ENCODE results near the gene RAB11FIP4.

Gene RAB11FIP4

GRCh38 chr17:31488264-31488981 lies 96.9 kb downstream of the RAB11FIP4 start:
- no peak for DNase-seq

GRCh38 chr17:31488982-31489294 lies 97.5 kb downstream of the RAB11FIP4 start:
- no peak for DNase-seq

GRCh38 chr17:31489295-31490018 lies 98.0 kb downstream of the RAB11FIP4 start:
- DNase-seq = no peak

GRCh38 chr17:31490019-31490650 lies 98.7 kb downstream of the RAB11FIP4 start:
- no peak for DNase-seq

- DNase-seq = no peak
Measured at GRCh38 chr17:31490671-31491375, 99.3 kb downstream of the RAB11FIP4 start.

GRCh38 chr17:31491376-31492131 lies 100.1 kb downstream of the RAB11FIP4 start:
- no peak for DNase-seq

- DNase-seq = no peak
Measured at GRCh38 chr17:31492206-31492605, 100.7 kb downstream of the RAB11FIP4 start.

- DNase-seq = no peak
Measured at GRCh38 chr17:31492880-31493655, 101.6 kb downstream of the RAB11FIP4 start.

- no peak for DNase-seq
Measured at GRCh38 chr17:31493656-31494155, 102.2 kb downstream of the RAB11FIP4 start.

- no peak for DNase-seq
Measured at GRCh38 chr17:31494259-31495021, 103.0 kb downstream of the RAB11FIP4 start.

GRCh38 chr17:31495022-31495885 lies 103.8 kb downstream of the RAB11FIP4 start:
- DNase-seq = no peak

- DNase-seq = no peak
Measured at GRCh38 chr17:31496097-31496496, 104.6 kb downstream of the RAB11FIP4 start.

- no peak for DNase-seq
Measured at GRCh38 chr17:31496601-31497000, 105.1 kb downstream of the RAB11FIP4 start.

GRCh38 chr17:31497431-31497830 lies 106.0 kb downstream of the RAB11FIP4 start:
- DNase-seq = no peak

GRCh38 chr17:31497994-31498826 lies 106.7 kb downstream of the RAB11FIP4 start:
- no peak for DNase-seq

GRCh38 chr17:31499771-31500554 lies 108.5 kb downstream of the RAB11FIP4 start:
- DNase-seq = no peak

GRCh38 chr17:31506517-31506916 lies 115.0 kb downstream of the RAB11FIP4 start:
- no peak for DNase-seq

Measured in cortex of kidney (tissue), 1 donor.